GM18511 (cell line): ENCODE measurements around the gene PKP3.
"Not testable (repeated sequence)": the region's sequence is repeated elsewhere in the genome, so short reads cannot be mapped to it uniquely, and the experiment has no call there.

Experiments used
- ATAC-seq: cut with Tn5 transposase; IDR thresholded peaks from one replicate; pipeline ENCODE4 v1.9.1; 2021; ENCODE audit warnings: mild to moderate bottlenecking, moderate library complexity; ENCODE audit not compliant: unreplicated experiment

The PKP3 gene

DNA sequence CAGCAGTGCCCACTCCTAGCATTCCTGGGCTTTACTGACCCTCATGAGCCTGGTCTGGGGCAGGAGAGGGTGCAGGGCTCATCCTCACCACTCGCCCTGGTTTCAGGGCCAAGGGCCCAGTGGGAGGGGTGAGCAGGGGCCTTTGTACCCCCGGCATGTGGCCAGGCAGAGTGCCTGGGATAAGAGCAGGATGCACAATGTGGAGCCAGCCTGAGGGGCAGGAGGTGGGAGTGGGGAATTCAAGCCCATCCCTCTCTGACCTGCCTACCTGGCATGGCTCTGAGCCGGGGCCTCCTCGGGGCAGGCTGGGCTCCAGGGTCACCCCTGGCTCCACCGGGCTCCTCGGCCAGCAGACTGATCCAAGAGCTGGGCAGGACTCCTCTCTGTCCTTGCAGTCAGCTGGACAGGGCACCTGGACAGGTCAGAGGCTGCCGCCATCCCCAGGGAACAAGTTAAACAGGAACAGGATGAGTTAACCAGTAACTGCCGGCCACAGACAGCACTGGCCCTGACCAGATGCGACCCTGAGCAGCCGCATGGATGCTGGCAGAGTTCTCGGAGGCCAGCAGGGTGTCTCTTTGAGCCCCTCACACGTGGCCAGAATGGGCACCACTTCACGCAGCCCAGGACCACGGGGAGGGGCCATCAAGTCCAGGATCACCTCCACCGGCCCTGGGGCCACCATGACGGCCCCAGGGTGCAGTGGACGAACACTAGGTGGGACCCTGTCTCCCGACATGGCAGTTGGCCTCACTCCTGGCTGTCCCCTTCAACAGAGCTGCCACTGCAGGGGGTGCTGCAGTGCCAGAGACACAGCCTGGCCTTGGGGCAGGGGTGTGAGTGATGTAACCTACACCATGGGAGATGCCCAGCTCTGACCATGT lies 15.8 kb downstream of the PKP3 start:
- ATAC-seq = no peak

DNA sequence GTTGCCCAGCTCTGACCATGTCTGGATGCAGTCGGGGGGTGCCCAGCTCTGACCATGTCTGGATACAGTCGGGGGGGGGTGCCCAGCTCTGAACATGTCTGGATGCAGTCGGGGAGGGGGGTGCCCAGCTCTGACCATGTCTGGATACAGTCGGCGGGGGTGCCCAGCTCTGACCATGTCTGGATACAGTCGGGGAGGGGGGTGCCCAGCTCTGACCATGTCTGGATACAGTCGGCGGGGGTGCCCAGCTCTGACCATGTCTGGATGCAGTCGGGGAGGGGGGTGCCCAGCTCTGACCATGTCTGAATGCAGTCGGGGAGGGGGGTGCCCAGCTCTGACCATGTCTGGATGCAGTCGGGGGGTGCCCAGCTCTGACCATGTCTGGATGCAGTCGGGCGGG lies 16.7 kb downstream of the PKP3 start:
- not testable (repeated sequence) for ATAC-seq

DNA sequence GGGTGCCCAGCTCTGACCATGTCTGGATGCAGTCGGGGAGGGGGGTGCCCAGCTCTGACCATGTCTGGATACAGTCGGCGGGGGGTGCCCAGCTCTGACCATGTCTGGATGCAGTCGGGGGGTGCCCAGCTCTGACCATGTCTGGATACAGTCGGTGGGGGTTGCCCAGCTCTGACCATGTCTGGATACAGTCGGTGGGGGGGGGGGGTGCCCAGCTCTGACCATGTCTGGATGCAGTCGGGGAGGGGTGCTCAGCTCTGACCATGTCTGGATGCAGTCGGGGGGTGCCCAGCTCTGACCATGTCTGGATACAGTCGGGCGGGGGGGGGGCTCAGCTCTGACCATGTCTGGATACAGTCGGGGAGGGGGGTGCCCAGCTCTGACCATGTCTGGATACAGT lies 17.5 kb downstream of the PKP3 start:
- ATAC-seq = not testable (repeated sequence)

DNA sequence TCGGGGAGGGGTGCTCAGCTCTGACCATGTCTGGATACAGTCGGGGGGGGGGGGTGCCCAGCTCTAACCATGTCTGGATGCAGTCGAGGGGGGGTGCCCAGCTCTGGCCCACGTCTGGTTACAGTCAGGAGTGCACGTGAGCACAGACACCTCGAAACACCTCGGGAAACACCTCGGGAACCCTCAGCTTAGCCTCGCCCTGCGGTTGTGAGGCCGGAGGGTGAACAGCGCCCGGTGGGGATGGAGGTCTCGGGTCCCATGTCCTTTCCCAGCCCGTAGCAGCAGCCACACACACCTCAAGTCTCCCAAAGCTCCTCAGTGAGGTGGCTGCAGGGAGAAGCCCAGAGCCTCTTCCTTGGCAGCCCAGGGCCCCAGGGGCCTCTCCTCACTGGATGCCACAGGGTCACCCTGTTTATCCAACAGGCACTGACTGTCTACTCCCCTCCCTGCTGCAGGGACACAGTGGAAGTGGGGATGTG lies 18.7 kb downstream of the PKP3 start:
- ATAC-seq = no peak

DNA sequence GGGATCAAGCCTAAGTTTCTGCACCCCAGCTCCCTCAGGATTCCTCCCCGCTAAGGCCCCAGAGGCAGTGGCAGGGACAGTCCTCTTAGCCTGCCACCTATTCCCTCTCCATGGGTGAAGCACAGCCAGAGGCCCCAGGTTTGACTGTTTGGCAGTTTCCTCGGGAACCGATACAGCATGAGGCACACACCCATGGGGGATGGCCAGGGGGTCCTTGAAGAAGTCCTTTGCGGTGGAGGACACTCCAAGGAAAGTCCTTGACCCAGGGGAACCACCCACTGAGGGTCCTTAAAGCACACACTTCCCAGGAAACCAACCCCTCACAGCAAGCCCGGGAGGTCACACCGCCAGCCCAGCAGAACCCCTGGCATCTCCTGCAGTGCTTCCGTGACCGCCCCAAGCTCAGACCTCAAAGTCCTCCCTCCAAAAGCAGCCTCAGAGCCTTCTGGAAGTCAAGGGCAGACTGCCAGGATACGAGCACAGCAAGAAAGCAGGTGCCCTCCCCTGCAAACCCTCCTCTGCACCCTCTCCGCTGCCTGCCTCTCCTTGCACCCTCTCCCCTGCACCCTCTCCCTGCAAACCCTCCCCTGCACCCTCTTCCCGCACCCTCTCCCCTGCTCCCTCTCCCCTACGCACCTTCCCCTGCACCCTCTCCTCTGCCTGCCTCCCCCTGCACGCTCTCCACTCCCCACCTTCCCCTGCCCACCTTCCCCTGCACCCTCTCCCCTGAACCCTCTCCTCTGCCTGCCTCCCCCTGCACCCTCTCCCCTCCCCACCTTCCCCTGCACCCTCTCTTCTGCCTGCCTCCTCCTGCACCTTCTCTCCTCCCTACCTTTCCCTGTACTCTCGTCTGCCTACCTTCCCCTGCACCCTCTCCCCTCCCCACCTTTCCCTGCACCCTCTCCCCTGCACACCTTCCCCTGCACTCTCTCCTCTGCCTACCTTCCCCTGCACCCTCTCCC lies 19.4 kb downstream of the PKP3 start:
- ATAC-seq = no peak

DNA sequence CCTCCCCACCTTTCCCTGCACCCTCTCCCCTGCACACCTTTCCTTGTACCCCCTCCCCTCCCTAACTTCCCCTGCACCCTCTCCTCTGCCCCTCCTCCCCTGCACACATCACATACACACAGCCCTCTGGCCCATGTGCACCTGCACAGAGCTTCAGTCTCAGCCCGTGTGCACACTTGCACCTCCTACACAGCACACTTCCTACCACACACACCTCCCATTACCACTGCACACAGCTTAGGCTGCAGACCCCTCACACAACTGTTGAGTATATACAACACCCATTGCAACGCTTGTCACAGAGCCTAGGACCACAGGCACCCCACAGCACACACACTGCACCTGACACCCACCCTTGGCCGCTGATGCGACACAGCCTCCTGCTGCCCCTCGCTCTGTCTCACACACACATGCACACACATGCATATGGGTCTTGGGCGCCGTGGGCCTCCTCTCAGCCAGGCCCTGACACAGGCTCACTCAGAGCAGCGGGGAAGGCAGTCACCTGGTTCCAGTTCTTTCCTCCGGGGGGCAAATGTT lies 20.4 kb downstream of the PKP3 start:
- no peak for ATAC-seq

DNA sequence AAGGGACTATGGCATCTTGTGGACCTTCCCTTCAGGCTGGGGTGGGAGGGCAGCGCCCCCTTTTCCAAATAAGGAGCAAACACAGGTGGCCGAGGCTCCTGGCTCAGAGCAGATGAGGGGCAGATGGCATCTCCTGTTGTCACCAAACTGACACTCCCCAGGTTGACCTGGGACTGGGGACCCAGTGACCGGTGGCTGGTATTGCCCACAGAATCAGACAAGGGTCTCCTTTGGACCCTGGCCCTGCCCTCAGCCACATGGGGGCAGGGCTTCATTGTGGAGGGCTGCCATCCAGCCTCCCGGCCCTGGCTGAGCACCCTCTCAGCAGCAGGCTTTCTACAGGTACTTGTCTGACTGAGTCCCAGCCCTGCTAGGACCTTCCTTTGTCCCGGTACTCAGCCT lies 21.6 kb downstream of the PKP3 start:
- no peak for ATAC-seq

DNA sequence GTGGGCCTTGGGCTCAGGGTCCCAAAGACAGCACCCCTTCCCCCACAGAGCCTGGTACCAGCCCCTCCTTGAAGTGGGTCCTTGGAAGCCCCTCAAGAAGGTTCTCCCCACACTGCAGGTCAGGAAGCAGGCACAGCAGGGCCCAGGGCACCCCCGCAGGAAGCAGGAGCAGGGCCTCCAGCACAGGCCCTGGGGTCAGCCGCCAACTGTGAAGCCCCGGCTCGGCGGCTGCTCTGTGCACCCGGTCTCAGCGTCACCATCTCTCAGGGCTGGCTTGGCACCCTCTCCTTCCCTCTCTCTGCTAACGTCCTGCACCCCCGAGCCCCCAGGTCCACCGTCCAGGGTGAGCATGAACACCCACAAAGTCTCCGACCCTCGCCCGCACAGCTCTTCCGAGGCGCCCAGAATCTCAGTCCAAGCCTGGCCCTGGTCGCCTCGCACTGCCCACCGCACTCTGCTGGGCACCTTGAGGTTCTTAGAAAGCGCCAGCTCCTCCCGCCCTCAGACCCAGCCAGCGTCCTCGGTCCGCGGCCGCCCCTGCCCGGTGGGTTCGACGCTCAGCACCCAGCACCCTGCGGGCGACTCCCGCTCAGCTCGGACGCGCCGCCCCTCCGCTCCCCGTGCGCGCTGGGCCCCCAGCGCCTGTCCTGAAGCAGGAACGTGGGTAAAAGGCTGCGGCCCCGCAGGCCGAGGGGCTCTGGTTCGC lies 22.2 kb downstream of the PKP3 start:
- ATAC-seq = no peak

DNA sequence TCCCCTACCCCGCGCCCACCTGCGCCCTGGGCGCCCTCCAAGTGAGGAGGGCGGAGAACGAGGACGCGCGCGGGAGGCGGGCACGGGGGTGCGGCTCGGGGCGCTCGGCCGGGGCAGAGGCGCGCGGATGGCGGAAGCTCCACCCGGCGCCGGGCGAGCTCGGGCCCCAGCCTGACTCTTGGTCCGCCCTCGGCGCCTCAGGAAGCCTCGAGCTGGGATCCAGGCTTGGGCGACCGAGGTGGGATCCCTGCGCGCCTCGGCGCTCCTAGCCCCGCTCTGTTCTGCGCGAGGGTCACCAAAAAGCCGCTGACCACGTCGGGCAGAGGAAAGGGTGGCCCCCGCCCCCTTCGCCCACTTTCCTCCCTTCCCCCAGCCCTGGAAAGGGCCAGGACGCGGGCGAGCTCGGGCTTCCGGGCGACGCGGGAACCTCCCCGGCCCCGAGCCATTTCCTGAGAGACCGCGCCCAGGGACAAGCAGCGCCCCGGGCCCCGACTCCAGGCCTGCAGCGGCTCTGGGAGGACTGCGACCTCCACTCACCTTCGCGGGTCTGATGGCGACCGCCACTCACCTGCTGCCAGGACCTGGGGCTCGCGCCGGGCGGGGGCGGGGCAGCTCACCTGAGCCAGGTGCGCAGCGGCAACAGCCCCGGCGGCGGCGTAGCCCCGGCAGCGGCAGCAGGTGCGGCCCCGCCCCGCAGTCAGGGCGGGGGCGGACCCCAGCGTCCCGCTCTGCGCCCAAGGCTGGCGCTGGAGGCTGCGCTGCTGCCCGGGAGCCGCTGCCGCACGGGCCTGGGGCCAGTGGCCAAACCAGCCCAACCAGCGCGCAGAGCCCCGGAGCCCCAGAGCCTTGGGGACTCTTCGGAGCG lies 23.0 kb downstream of the PKP3 start:
- no peak for ATAC-seq

DNA sequence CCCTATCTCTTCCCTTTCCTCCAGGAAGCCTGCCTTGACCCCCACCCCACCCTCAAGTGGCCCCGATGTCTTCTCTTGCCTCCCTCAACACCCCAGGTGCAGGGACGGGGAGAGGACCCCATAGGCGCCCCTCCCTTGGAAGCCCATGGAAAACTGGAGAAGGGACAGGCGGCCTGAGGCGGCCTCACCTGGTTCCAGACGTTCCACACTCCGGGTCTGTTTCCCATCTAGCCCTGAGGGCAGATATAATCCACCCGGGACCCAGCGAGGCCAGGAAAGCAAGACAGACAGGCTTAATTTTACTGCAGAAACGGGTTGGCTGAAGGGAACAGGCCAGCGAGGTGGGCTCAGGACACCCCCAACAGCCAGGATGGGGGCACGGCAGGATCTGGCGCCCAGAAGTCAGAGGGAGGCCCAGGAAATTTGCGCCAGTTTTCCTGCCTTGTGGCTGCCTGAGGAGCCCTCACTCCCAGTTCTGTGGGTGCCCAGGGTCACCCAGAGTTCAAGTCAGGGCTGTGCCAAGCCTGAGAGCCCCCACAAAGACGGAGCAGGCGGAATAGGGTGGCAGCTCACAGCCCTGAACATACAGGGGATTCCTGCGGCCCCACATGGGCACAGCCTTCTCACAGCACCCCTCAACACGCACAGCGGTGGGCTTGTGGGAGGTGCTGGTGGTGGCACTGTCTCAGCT lies 23.8 kb downstream of the PKP3 start:
- ATAC-seq = no peak

DNA sequence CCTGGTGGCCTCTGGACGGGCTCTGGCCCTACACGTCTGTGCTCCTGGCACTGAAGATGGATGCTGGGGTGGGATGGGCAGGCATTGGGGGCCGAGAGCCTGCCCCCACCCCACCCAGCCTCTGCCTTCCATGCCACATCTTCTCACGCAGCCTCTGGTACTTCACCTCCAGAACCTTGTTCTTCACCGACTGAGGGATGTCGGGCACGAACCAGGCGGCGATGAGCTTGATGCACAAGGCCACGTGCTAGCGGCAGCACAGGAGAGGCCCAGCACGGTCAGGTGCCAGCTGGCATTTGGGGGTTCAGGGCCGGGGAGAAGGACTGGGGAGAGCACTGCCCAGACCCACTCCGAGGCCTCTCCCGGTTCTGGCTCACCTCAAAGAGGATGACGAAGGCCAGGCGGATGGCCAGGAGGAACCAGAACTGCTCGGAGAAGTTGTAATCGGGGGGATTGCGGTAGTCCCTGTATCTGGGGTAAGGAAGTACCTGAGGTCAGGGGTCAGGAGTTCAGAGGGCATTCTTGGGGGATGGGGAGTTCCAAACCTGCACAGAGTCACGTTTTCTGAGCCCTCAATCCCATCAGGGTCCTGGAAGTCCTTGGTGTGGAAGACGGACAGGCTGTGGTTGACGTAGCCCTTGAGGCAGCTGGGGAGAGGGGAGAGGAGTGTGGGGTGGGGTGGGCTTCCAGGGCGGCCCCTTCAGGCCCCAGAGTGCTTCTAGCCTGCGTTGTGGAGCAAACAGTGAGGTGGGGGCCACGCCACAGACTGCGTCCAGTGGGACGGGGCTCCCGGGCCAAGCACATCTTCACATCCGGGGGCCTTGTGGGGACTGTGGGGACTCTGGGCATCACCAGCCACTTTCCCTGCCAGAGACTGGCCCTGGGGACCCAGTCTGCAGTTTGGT lies 24.6 kb downstream of the PKP3 start:
- ATAC-seq = no peak

DNA sequence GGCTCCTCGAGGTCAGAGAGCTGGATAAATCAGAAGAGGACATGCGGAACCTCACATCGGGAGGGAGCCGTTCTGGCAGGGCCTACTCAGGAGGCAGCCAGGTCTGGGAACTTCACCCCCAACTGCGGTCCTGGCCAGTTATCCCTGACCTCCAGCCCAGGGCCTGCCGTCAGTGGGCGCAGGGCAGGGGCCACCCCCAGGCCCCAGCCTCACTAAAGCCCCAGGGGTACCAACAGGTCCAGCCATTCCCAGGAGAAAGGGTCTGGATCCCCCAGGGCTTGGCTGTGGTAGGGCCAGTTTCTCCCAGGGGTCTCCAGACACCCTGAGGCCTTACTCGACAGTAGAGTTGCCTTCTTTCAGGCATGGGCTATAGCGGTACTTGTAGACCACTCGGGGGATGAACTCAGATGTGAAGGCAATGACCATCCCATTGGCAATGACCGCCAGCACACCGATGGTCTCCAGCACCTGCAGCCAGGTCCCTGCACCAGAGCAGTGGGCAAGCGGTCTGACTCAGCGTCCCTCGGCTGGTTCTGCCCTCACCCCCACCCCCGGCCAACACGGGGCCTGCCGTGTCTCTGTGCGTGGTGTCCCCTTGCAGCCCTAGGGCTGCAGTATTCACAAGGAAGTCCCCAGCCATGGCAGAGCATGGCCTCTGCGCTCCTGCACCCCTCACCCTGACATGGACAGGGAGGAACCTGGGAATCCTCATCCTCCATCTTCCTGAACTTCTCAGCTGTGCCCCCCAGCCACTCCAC lies 25.4 kb downstream of the PKP3 start:
- no peak for ATAC-seq

DNA sequence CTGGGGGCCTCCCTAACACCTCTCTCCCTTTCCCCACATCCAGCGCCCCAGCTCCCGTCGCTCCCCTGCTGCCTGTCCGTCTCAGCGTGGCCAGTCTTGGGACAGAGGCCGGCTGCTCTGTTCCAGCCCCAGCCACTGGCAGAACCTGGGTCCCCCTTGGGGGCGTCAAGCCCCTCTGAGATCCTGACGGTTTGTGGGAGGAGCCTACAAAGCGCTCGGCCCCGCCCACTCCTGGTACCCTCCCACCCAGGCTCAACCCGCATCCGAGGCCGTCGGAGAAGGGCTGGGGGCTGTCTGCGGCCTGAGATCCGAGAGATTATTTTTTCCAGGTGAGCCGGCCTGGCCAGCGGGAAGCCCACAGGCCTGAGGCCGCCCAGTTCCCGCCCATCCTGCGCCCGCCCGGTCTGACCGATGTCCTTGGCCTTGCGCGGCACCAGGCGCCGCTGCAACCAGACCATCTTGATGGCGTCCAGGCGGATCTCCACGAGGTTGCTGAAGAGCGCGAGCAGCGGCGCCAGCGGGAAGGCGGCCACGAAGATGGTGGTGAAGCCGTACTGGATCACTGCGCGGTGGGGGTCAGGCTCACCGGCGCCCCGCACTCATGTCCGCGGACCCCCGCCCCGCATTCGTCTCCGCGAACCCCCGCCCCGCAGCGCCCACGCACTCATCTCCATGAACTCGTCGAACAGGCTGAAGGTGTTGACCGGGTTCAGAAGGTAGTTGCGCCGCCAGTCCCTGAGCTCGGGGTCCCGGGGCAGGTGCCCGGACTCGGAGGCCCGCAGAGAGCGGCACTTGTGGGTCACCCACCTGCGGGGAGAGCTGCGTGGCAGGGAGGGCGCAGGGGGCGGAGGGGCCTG lies 26.3 kb downstream of the PKP3 start:
- no peak for ATAC-seq

DNA sequence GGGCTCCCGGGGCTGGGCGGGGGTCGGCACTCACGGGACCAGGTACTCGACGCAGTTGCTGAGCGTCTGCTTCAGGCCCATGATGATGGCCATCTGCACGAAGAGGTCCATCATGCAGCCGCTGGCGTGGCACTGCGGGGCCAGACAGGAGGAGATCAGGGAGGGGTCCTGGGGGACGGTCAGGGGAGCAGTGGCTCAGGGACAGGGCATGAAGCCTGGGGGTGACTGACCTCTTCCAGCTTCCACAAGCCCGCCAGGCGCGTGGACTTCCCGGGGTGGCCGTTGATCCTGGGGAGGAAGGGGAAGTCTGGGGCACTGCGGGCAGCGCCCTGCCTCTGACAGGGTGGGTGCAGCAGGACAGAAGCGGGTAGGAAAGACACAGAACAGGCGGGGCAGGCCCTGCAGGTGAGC lies 26.9 kb downstream of the PKP3 start:
- no peak for ATAC-seq

DNA sequence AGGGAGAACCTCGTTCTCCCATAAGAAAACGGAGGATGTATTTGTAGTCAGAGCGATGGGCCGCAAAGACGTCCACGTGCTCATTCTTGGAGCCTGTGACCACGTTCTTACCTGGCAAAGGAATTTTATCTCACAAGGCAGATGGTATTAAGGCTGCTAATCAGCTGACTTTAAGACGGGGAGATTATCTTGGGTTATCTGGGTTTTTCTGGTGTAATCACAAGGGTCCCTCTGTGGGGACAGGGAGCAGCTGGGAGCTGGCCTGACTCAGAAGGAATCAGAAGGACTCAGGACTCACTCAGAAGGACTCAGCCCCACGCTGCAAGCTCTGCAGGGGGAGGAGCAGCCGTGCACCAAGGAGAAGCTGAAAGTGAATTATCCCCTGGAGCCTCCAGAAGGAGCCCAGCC lies 28.2 kb downstream of the PKP3 start:
- ATAC-seq = no peak

DNA sequence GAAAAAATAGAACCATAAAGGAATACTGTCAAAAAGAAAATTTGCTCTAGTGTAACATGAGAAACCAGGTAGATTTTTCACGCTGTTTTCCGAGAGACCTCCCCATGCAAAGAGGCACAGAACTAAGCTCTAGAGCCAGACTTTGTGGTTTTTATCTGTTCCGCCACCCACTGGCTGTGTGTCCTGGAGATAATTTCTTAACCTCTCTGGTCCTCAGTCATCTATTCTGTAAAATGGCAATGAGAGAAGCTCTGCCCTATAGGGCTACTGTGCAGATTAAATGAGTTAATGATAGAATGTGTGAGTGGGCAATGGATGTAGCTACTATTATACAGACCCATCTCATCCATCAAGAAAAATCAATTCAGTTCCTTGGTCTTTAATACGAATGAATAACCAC lies 30.2 kb downstream of the PKP3 start:
- ATAC-seq = no peak

DNA sequence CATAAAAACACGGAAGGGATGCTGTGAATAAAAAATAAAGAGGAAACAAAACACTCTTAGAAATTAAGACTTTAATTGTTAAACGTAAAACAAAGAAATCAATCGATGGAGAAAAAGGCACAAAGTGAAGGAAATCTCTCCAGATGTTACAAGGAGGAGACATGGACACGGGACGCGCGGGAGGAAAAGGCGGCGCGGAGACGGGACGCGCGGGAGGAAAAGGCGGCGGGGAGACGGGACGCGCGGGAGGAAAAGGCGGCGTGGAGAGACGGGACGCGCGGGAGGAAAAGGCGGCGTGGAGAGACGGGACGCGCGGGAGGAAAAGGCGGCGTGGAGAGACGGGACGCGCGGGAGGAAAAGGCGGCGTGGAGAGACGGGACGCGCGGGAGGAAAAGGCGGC lies 30.8 kb downstream of the PKP3 start:
- ATAC-seq = not testable (repeated sequence)
